GM18858 (cell line): ENCODE data around the gene SSR1.

Experiments used
- ATAC-seq: cut with Tn5 transposase; IDR thresholded peaks from one replicate; pipeline ENCODE4 v1.9.1; 2021; ENCODE audit not compliant: unreplicated experiment

Gene SSR1

DNA sequence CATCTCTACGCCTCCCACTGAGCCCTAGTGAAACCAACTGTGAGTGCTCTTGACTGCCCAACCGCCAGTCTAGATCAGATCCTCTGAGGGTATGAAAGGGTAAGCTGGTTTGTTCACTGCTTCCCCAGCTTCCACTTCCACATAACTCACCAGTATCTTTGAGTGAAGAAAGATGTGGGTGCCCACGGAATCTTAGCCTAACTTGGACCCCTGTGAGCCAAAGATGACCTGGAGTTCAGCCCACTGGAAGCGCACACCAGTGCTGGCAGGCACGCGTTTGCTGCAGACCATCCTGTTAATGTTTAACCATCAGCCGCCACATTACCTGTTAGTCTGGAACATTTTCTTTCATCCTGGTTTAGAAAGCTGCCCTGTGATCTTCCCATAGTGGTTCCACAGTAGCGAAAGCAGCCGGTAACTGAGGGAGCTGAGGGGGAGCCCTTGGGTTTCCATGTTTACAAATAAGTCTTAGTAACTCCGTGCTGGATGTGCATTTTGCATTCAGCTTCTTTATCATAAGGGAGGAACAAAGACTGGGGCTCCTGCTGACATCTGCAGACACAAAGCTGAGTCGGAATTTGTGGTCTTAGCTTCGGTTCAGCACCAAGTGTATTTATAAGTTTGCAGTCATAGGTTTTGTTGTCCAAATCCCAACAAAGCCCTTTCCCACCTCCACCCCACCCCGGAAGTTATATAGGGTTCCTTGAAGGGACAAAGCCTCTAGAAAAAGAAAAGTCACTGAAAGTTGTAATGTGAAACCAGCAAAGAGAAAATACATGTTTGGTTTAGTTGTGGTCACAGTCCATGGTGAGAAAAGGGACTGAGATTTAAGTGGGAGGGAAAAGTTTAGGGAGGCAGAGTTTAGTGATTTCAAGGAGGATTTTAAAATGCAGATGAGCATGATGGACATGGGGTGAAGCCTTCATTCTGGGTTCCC lies 71.0 kb downstream of the SSR1 start:
- ATAC-seq, result no peak

GRCh38 chr6:7241160-7241559 lies 71.8 kb downstream of the SSR1 start:
- no peak for ATAC-seq

GRCh38 chr6:7240351-7240750 lies 72.6 kb downstream of the SSR1 start:
- ATAC-seq, result no peak

- ATAC-seq, result no peak
These were observed 73.4 kb downstream of the SSR1 start for GRCh38 chr6:7239590-7239948.

DNA sequence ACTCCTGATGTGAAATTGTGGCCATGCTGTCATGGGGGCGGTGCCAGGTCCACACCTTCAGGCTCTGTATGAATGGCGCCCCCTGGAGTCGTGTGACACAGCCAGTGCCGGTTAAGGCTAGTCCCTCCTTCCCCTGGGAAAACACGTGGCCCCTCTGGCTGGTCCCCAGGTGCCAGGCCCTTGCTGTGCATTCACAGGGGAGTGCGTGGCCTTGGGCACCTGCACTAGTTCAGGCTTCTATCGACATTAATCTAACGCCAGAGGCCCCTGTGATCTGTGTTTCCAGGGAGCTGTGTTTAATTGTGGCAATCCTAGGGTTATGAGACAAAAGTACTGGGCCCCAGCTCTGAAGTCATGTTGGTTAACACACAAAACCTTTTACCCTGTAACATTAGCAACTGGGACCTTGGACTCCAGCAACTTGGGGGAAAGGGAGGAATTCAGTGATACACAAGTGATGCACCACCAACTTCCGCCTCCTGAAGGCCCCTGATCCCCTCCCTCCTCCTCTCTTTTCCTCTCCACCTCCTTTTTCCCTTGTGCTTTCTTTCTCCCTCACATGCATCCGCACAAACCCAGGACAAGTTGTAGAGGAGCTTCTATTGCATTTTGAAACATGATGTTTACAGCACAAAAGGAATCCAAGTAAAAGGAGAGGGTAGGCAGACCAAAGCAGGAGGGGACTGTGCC lies 74.0 kb downstream of the SSR1 start:
- no peak for ATAC-seq

GRCh38 chr6:7238526-7238899 lies 74.5 kb downstream of the SSR1 start:
- no peak for ATAC-seq

- no peak for ATAC-seq
These were observed 75.3 kb downstream of the SSR1 start for GRCh38 chr6:7237653-7238188.

DNA sequence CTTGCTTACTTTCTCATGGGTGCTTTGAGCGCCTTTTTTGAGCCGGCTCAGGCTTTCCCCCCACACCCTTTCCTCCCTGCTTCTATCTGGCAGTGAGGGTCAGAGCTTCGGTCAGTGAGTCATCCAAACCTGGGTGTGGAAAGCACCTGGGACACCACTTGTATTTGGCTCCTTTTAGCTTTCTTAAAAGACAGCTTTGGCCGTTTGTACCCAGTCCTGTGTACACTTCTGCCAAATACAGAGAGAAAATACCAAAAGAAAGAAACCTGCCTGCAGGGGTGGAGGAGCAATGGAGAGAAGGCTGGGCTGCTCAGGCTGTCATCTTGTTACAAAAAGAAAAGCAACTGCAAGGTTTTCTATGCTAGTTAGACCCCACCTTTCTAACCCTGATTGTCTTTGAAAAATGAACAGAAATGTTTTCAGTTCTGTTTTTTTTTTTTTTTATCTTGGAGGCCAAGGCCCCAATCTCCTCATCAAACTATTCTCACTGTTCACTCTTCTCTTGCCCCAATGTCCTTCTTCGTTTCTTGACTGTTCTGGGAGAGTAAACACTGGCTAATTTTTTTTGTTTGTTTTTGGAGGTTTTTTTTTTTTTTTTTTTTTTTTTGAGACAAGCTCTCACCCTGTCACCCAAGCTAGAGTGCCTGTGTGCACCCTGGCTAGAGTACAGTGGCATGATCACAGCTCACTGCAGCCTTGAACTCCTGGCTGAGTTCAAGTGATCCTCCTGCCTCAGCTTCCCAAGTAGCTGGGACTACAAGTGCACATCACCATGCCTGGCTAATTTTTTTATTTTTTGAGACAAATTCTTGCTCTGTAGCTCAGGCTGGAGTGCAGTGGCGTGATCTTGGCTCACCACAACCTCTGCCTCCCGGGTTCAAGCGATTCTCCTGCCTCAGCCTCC lies 76.4 kb downstream of the SSR1 start:
- peak; percentile 56 for ATAC-seq

GRCh38 chr6:7235712-7236305 lies 77.2 kb downstream of the SSR1 start:
- ATAC-seq, result no peak

DNA sequence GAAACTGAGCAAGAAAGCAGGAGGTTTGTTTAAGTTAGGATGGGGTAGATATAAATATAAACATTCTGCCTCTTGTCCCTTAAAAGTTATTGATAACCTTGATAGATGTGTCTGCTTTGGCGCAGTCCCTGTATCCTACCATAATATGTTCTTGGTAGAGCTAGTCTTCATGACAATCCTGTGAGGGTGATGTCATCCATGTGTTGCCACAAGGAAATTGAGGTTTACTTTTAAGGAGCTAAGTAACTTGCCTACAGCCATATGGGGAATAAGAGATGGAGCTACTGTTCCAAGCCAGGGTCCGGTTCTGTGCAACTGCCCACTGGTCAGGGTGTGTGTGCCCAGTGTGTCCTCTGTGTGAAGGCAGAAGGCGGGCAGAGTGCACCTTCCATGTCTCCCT lies 78.5 kb downstream of the SSR1 start:
- ATAC-seq, result no peak

DNA sequence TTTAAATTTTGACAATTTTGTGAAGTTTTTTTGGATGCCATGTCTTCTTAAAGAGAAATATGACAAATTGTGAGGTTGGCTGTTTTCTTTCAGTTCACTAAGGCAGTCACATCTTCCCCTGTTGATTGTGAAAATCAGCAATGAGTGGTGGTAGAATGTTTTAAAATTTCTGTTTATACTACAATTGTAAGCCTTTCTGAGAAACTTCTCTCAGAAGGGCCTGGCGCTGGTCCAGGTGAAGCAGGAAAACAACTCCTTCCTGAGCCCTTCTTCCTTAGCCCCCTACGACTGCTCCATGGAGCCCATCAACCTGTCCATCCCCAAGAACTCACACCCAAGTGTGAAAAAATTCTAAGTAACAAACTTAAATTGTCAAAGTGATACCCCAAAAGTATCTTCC lies 80.6 kb downstream of the SSR1 start:
- ATAC-seq, result no peak

DNA sequence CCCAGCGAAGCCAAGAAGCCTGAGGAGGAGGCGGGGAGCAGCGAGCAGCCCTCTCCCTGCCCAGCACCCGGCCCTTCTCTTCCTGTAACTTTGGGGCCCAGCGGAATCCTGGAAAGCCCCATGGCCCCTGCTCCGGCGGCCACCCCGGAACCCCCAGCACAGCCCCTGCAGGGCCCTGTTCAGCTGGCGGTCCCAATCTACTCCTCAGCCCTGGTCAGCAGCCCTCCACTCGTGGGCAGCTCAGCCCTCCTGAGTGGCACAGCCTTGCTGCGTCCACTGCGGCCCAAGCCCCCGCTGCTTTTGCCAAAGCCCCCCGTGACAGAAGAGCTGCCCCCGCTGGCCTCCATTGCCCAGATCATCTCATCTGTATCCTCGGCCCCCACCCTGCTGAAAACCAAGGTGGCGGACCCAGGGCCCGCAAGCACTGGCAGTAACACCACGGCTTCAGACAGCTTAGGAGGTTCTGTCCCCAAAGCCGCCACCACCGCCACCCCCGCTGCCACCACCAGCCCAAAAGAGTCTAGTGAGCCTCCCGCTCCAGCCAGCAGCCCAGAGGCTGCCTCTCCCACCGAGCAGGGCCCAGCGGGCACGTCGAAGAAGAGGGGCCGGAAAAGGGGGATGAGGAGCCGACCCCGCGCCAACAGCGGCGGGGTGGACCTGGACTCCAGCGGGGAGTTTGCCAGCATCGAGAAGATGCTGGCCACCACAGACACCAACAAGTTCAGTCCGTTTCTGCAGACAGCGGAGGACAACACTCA lies 81.9 kb downstream of the SSR1 start:
- ATAC-seq, result no peak

GRCh38 chr6:7230327-7230691 lies 82.7 kb downstream of the SSR1 start:
- no peak for ATAC-seq

DNA sequence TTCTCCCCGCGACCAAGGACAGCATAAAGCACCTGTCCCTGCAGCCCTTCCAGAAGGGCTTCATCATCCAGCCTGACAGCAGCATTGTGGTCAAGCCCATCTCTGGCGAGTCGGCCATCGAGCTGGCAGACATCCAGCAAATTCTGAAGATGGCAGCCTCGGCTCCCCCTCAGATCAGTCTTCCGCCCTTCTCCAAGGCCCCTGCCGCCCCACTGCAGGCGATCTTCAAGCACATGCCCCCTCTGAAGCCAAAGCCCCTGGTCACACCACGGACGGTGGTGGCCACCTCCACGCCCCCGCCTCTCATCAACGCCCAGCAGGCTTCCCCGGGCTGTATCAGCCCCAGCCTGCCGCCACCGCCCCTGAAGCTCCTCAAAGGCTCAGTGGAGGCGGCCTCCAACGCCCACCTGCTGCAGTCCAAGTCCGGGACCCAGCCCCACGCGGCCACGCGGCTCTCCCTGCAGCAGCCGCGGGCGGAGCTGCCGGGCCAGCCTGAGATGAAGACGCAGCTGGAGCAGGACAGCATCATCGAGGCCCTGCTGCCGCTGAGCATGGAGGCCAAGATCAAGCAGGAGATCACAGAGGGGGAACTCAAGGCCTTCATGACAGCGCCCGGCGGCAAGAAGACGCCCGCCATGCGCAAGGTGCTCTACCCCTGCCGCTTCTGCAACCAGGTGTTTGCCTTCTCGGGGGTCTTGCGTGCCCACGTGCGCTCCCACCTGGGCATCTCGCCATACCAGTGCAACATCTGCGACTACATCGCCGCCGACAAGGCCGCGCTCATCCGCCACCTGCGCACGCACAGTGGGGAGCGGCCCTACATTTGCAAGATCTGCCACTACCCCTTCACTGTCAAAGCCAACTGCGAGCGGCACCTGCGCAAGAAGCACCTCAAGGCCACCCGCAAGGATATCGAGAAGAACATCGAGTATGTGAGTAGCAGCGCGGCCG lies 83.3 kb downstream of the SSR1 start:
- no peak for ATAC-seq

DNA sequence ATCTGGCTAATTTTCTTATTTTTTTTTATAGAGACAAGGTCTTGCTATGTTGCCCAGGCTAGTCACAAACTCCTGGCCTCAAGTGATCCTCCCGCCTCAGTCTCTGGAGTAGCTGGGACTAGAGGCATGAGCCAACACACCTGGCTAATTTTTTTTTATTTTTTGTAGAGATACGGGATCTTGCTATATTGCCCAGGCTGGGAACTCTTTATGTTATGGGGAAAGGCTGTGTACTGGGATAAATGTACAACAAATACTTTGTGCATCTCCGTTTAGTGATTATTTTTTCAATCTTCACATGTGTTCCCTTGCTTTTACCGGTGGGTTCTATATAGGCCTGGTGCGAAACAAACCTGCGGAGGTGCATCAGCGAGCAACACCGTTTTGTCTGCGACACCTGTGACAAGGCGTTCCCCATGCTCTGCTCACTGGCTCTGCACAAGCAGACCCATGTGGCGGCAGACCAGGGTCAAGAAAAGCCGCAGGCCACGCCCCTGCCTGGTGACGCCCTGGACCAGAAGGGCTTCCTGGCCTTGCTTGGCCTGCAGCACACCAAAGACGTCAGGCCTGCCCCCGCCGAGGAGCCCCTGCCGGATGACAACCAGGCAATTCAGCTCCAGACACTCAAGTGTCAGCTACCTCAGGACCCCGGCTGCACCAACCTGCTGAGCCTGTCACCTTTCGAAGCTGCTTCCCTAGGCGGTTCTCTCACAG lies 84.2 kb downstream of the SSR1 start:
- ATAC-seq, result no peak

- no peak for ATAC-seq
These were observed 88.3 kb downstream of the SSR1 start for GRCh38 chr6:7224731-7225130.

DNA sequence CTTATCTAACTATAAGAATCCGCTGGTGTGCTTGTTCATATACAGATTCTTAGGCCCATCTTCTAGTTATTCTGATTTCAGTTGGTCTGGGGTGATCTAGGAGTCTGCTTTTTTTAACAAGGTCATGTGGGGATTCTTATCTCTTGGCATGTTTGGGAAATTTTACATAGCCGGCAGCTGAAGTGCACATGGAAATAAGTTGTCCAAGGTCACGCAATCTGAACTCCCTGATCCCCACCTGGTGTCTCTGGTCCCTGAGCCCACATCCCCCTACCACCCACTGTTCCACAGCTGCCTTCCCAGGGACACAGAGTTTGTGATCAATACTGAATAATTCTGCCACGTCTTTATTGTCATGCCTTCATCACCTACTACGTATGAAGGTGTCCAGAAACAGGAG lies 90.8 kb downstream of the SSR1 start:
- no peak for ATAC-seq

GRCh38 chr6:7219310-7219709 lies 93.7 kb downstream of the SSR1 start:
- no peak for ATAC-seq
